Caco-2 (cell line): Measurements from ENCODE around the gene VWA1. TPM values are rescaled to one million over a fixed set of nuclear protein-coding genes. Genes with fewer than 3 reads are reported as not detected.

Source experiments
- BruUV-seq: library from RNA; stranded (reverse); fragments of 400-500 nt; replicated peaks from 2 replicates; lab custom pipeline; 2021; lab: Mats Ljungman, UMichigan
- CTCF ChIA-PET: fragments of 300-600 bp; sonication (Branson Sonifier 250); formaldehyde crosslinking; loops from one replicate; lab custom pipeline; 2022; ENCODE audit warnings: antibody characterized with exemption; lab: Charles Lee
- POLR2A ChIA-PET: fragments of 300-600 bp; sonication (Branson Sonifier 250); formaldehyde crosslinking; loops from one replicate; lab custom pipeline; 2022; ENCODE audit warnings: antibody characterized with exemption; lab: Charles Lee
- DNase-seq, 2 experiments: peaks; one replicate each; pipeline versions ENCODE4 v3.0.0 to v3.0.0-alpha.2; 2020 to 2022
- H3K27me3 ChIP-seq: replicated peaks from 2 replicates; pipeline ENCODE4 v1.6.0; 2011; ENCODE audit warnings: low read length; ENCODE audit not compliant: control insufficient read depth, insufficient read depth
- H3K36me3 ChIP-seq: 2 replicates; pipeline ENCODE4 v1.5.1; 2011; ENCODE audit warnings: low read length; ENCODE audit not compliant: control insufficient read depth, insufficient read depth
- H3K4me1 ChIP-seq: fragments of 250-450 bp; sonication (Bioruptor Pico); 2 replicates; pipeline ENCODE4 v1.5.1; 2020; ENCODE audit warnings: mild to moderate bottlenecking
- H3K4me3 ChIP-seq: 2 replicates; pipeline ENCODE4 v1.5.1; 2011; ENCODE audit warnings: low read depth, mild to moderate bottlenecking, control low read depth, low read length
- H3K9me3 ChIP-seq: fragments of 250-450 bp; sonication (Bioruptor Pico); 2 replicates; pipeline ENCODE4 v1.5.1; 2020; ENCODE audit warnings: mild to moderate bottlenecking, moderate library complexity
- H3K27ac Mint-ChIP-seq: one replicate; pipeline ENCODE4 v1.8.0; 2022; ENCODE audit warnings: mixed read lengths; ENCODE audit not compliant: unreplicated experiment
- H3K27me3 Mint-ChIP-seq: one replicate; pipeline ENCODE4 v1.8.0; 2022; ENCODE audit warnings: mixed read lengths; ENCODE audit not compliant: insufficient read depth, unreplicated experiment
- H3K36me3 Mint-ChIP-seq: one replicate; pipeline ENCODE4 v1.8.0; 2022; ENCODE audit warnings: mild to moderate bottlenecking, mixed read lengths; ENCODE audit not compliant: insufficient read depth, unreplicated experiment
- H3K4me1 Mint-ChIP-seq: one replicate; pipeline ENCODE4 v1.8.0; 2022; ENCODE audit warnings: low read depth, mixed read lengths; ENCODE audit not compliant: unreplicated experiment
- H3K4me3 Mint-ChIP-seq: one replicate; pipeline ENCODE4 v1.8.0; 2022; ENCODE audit warnings: mild to moderate bottlenecking, moderate library complexity, mixed read lengths; ENCODE audit not compliant: unreplicated experiment
- H3K9me3 Mint-ChIP-seq: one replicate; pipeline ENCODE4 v1.8.0; 2022; ENCODE audit warnings: mixed read lengths; ENCODE audit not compliant: unreplicated experiment
- intact Hi-C: fragments of 100-400 bp; cut with micrococcal nuclease; formaldehyde crosslinking; loops from one replicate; pipeline ENCODE4 v1.10.0; 2022; ENCODE audit not compliant: unreplicated experiment
- total RNA-seq: library from RNA; stranded (reverse); gene quantifications from 2 replicates; pipeline ENCODE4 v1.2.3, GENCODE V29; 2022
- TF ChIP-seq, protein P1 (sequence below), 2 experiments: fragments of 200-600 bp in 1 of 2; IDR thresholded peaks; 1 replicate in 1 of 2; 2 replicates in 1 of 2; pipeline versions ENCODE4 v1.5.1 to v1.8.0; 2011 to 2022; ENCODE audit warnings: antibody characterized with exemption in 1 of 2, control low read depth in 1 of 2, inconsistent platforms in 1 of 2, low read depth in 1 of 2, low read length in 1 of 2, mild to moderate bottlenecking in 1 of 2, moderate library complexity in 1 of 2; ENCODE audit not compliant: insufficient read depth in 1 of 2, severe bottlenecking in 1 of 2, unreplicated experiment in 1 of 2

Gene VWA1
- total RNA-seq, 1 experiment from 2014 or later: 74.7 TPM

DNA sequence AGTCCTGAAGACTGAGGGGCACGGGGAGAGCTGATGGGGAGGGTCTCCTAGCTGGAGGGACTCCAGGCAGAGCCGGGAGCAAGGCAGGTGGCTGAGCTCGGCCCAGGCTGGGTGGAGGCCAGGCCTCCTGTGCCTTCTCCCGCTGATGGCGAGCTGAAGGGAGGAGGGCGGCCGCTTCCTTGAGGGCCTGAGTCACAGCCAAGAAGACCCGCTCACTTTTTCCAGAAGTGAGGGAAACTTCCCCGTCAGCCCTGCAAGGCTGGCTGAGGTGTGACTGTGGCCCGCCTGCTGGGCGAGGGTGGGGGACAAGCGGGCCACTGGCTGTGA lies 1.7 kb upstream of the VWA1 start:
- TF ChIP-seq, protein P1, sequence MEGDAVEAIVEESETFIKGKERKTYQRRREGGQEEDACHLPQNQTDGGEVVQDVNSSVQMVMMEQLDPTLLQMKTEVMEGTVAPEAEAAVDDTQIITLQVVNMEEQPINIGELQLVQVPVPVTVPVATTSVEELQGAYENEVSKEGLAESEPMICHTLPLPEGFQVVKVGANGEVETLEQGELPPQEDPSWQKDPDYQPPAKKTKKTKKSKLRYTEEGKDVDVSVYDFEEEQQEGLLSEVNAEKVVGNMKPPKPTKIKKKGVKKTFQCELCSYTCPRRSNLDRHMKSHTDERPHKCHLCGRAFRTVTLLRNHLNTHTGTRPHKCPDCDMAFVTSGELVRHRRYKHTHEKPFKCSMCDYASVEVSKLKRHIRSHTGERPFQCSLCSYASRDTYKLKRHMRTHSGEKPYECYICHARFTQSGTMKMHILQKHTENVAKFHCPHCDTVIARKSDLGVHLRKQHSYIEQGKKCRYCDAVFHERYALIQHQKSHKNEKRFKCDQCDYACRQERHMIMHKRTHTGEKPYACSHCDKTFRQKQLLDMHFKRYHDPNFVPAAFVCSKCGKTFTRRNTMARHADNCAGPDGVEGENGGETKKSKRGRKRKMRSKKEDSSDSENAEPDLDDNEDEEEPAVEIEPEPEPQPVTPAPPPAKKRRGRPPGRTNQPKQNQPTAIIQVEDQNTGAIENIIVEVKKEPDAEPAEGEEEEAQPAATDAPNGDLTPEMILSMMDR (IDR thresholded peaks at IDR 0.05; ENCODE audit: insufficient read depth in 1 of 2, low read depth in 1 of 2, low read length in 1 of 2, severe bottlenecking in 1 of 2, unreplicated experiment in 1 of 2): no peak
- Mint-ChIP-seq H3K27ac (peak overlapping the region; percentile 89), H3K27me3 (no peaks in the 10 kb centered on the region), H3K4me1 (peaks cover 5% of the 10 kb centered on the region), H3K9me3 (no peaks in the 10 kb centered on the region), H3K4me3 (peak overlapping the region; percentile 55), H3K36me3 (peaks cover 8% of the 10 kb centered on the region)
- no peak overlapping the region for H3K4me3 ChIP-seq
- ChIA-PET CTCF (interaction anchor here (1.1 kb wide), 2 partner anchors 26 to 32 kb away, joined by 3 read pairs; no protein-coding TSS in a partner anchor), POLR2A (no interaction called here)
- no peak for DNase-seq
- no TSS peak for BruUV-seq
- peaks cover 74% of the 10 kb centered on the region for H3K4me1 ChIP-seq
- no peaks in the 10 kb centered on the region for H3K27me3 ChIP-seq
- H3K9me3 ChIP-seq: no peaks in the 10 kb centered on the region
- intact Hi-C loops: loop anchor here (1.0 to 5.0 kb wide), 2 partner anchors 25 to 36 kb away; partner anchors contain the start of gene CCNL2
- H3K36me3 ChIP-seq: no peaks in the 10 kb centered on the region

DNA sequence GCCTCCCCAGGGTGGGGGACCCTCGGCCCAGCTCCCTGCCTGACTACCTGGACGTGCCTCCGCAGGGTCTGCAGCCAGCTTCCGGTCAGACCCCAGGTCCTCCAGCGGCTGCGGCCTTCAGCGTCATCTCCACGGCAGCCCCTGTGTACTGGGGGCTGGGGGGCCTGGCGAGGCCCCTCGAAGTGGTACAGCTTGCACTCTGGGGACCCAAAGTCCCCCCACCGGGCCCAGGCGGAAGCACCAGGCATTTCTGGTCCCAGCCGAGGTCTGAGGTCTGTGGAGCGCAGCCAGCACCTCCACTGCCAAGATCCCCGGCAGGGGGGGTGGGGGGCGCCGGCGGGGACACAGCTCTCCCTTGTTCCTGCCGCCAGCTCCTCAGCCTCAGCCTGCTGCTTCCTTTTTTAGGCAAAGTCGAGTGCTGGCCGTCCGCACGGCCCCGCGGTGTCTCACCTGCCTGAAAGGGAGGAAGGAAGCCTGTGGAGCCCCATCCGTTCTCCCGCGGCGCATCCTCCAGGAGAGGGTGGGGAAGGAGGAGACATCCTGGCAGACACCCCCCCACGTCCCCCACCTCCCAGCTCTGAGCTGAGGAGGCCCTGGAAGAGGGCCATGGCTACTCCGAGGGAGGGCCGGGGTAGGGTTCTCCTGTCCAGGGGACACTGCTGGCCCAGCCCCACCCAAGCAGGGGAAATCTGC lies 1.2 kb upstream of the VWA1 start:
- TF ChIP-seq, protein P1 (IDR thresholded peaks at IDR 0.05; ENCODE audit: insufficient read depth in 1 of 2, low read depth in 1 of 2, low read length in 1 of 2, severe bottlenecking in 1 of 2, unreplicated experiment in 1 of 2): no peak
- Mint-ChIP-seq H3K27me3 (no peaks in the 10 kb centered on the region), H3K4me3 (no peak overlapping the region), H3K27ac (peak overlapping the region; percentile 89), H3K4me1 (peaks cover 5% of the 10 kb centered on the region), H3K36me3 (peaks cover 8% of the 10 kb centered on the region), H3K9me3 (no peaks in the 10 kb centered on the region)
- Histone ChIP-seq H3K4me3 (no peak overlapping the region), H3K4me1 (peaks cover 74% of the 10 kb centered on the region), H3K9me3 (no peaks in the 10 kb centered on the region), H3K27me3 (no peaks in the 10 kb centered on the region), H3K36me3 (no peaks in the 10 kb centered on the region)
- intact Hi-C loops: loop anchor here (5.0 kb wide), 1 partner anchor 37 kb away; the partner anchor contains the start of gene CCNL2
- BruUV-seq: no TSS peak
- DNase-seq: no peak
- POLR2A ChIA-PET: no interaction called here
- CTCF ChIA-PET: no interaction called here

DNA sequence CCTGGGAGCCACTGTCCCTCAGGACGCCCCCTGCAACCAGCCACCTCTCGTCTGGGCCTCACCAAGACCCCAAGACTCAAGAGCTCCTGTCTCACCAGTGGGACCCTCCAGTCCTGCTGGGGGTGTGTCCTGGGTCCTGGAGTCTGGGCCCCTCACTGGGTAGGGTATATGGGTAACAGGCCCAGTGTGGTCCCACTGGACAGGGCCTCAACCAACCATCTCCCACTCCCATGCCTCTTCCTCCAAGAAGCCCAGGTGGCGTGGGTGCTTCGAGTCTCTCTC lies 725 bp upstream of the VWA1 start:
- Histone ChIP-seq H3K27me3 (no peaks in the 10 kb centered on the region), H3K4me1 (peaks cover 69% of the 10 kb centered on the region), H3K36me3 (no peaks in the 10 kb centered on the region), H3K9me3 (no peaks in the 10 kb centered on the region), H3K4me3 (peak overlapping the region; percentile 70)
- peaks cover 3% of the 10 kb centered on the region for H3K4me1 Mint-ChIP-seq
- BruUV-seq: no TSS peak
- ChIA-PET CTCF (no interaction called here), POLR2A (no interaction called here)
- intact Hi-C loops: loop anchor here (5.0 kb wide), 1 partner anchor 37 kb away; the partner anchor contains the start of gene CCNL2
- DNase-seq: no peak
- TF ChIP-seq, protein P1 (IDR thresholded peaks at IDR 0.05; ENCODE audit: insufficient read depth in 1 of 2, low read depth in 1 of 2, low read length in 1 of 2, severe bottlenecking in 1 of 2, unreplicated experiment in 1 of 2): no peak
- no peaks in the 10 kb centered on the region for H3K9me3 Mint-ChIP-seq
- H3K27ac Mint-ChIP-seq: peak overlapping the region; percentile 64
- H3K27me3 Mint-ChIP-seq: no peaks in the 10 kb centered on the region
- H3K36me3 Mint-ChIP-seq: peaks cover 8% of the 10 kb centered on the region
- H3K4me3 Mint-ChIP-seq: peak overlapping the region; percentile 74
